ENCODE results near the gene IL1A.

- TF ChIP-seq FOXM1 (IDR thresholded peaks at IDR 0.05; ENCODE audit: low read depth) (no peak), RFX5 (IDR thresholded peaks at IDR 0.05; ENCODE audit: low read length) (no peak), GABPA (IDR thresholded peaks at IDR 0.05; ENCODE audit: low read depth) (no peak), POLR2AphosphoS5 (IDR thresholded peaks at IDR 0.05; ENCODE audit: low read depth, low read length) (no peak), CTCF (IDR thresholded peaks at IDR 0.05) (no peak), TAF1 (IDR thresholded peaks at IDR 0.05; ENCODE audit: borderline replicate concordance, low read depth, low read length) (no peak), EP300 (IDR thresholded peaks at IDR 0.05; ENCODE audit: borderline replicate concordance in 1 of 2, low read depth in 1 of 2, low read length in 1 of 2) (no peak)
These were observed 58.5 kb downstream of the IL1A start for GRCh38 chr2:112725545-112726457.
